Right renal cortex interstitium (tissue), 3 donors: Measurements from ENCODE around the gene THBS3. TPM values are rescaled to one million over a fixed set of nuclear protein-coding genes. Genes with fewer than 3 reads are reported as not detected.
"Not testable (repeated sequence)": the region's sequence is repeated elsewhere in the genome, so short reads cannot be mapped to it uniquely, and the experiment has no call there.

Experiments used
- DNase-seq, 3 donors: peaks; one replicate each; pipeline ENCODE4 v3.0.0-alpha.2; 2013; ENCODE audit warnings: low read depth in 3 of 3, low spot score in 2 of 3
- polyA plus RNA-seq, 3 donors: library from polyadenylated mRNA; unstranded; fragments of 120-200 nt; gene quantifications; one replicate each; pipeline ENCODE4 v1.2.1, GENCODE V29; 2013; ENCODE audit not compliant: insufficient read length in 3 of 3

THBS3 gene
- polyA plus RNA-seq, 3 donors: 29.3 to 34.9 (median 31.9) TPM

GRCh38 chr1:155163785-155164184, 43.9 kb downstream of the THBS3 start:
- not testable (repeated sequence) for DNase-seq

GRCh38 chr1:155162631-155163030, 45.1 kb downstream of the THBS3 start:
- not testable (repeated sequence) for DNase-seq

- no peak for DNase-seq
These were observed 47.6 kb downstream of the THBS3 start for GRCh38 chr1:155160128-155160527.

- DNase-seq: no peak
These were observed 48.7 kb downstream of the THBS3 start for GRCh38 chr1:155158991-155159390.

DNA sequence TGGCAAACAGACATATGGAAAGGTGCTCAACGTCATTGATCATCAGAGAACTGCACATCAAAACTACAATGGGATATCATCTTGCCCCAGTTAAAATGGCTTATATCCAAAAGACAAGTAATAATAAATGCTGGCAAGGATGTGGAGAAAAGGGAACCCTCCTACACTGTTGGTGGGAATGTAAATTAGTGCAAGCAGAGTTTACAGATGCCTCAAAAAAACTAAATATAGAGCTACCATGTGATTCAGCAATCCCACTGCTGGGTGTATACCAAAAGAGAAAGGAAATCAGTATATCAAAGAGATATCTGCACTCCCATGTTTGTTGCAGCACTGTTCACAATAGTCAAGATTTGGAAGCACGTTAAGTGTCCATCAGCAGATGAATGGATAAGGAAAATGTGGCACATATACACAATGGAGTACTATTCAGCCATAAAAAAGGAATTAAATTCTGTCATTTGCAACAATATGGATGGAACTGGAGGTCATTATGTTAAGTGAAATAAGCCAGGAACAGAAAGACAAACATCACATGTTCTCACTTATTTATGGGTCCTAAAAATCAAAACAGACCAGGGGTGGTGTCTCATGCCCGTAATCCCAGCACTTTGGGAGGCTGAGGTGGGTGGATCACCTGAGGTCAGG, 51.6 kb downstream of the THBS3 start:
- DNase-seq: not testable (repeated sequence)

Other genes starting within 250 kb of the THBS3 start
- 10 to 100 TPM; 41.8 to 46.5 (median 42.6) TPM for gene PYGO2, start 246.1 kb downstream of the THBS3 start, polyA plus RNA-seq
- gene SHC1, start 237.2 kb downstream of the THBS3 start, polyA plus RNA-seq: 10 to 100 TPM; 74.7 to 82.3 (median 76.1) TPM
- gene CKS1B, start 233.2 kb downstream of the THBS3 start, polyA plus RNA-seq: 100 to 1,000 TPM; 102 to 114 (median 104) TPM
- 10 to 100 TPM; 28.1 to 30.7 (median 29.0) TPM for gene FLAD1, start 224.6 kb downstream of the THBS3 start, polyA plus RNA-seq
- not detected for gene LENEP, start 214.3 kb downstream of the THBS3 start, polyA plus RNA-seq
- 10 to 100 TPM in 2 of 3 donors, 1 to 10 TPM in 1; 10.0 to 13.8 (median 11.5) TPM for gene ZBTB7B, start 205.1 kb downstream of the THBS3 start, polyA plus RNA-seq
- gene DCST2, start 174.1 kb downstream of the THBS3 start, polyA plus RNA-seq: 1 to 10 TPM in 2 of 3 donors, under 1 TPM in 1; 0.85 to 1.3 (median 1.3) TPM
- gene DCST1, start 174.1 kb downstream of the THBS3 start, polyA plus RNA-seq: under 1 TPM; 0.21 to 0.29 (median 0.28) TPM
- 10 to 100 TPM; 36.5 to 37.6 (median 36.8) TPM for gene ADAM15, start 156.6 kb downstream of the THBS3 start, polyA plus RNA-seq
- gene EFNA4, start 144.2 kb downstream of the THBS3 start, polyA plus RNA-seq: 10 to 100 TPM; 18.0 to 20.3 (median 18.5) TPM
- 1 to 10 TPM; 4.8 to 6.5 (median 6.1) TPM for gene EFNA3, start 129.1 kb downstream of the THBS3 start, polyA plus RNA-seq
- gene EFNA1, start 80.0 kb downstream of the THBS3 start, polyA plus RNA-seq: 10 to 100 TPM; 68.2 to 78.3 (median 74.4) TPM
- gene SLC50A1, start 72.0 kb downstream of the THBS3 start, polyA plus RNA-seq: 10 to 100 TPM; 52.9 to 57.0 (median 55.8) TPM
- 10 to 100 TPM; 26.4 to 36.9 (median 33.0) TPM for gene DPM3, start 67.4 kb downstream of the THBS3 start, polyA plus RNA-seq
- 100 to 1,000 TPM; 140 to 153 (median 152) TPM for gene KRTCAP2, start 34.6 kb downstream of the THBS3 start, polyA plus RNA-seq
- gene TRIM46, start 34.0 kb downstream of the THBS3 start, polyA plus RNA-seq: 1 to 10 TPM; 2.4 to 2.9 (median 2.9) TPM
- 10 to 100 TPM; 40.0 to 44.2 (median 42.2) TPM for gene MTX1, start 798 bp upstream of the THBS3 start, polyA plus RNA-seq
- gene ENTREP3, start 47.6 kb upstream of the THBS3 start, polyA plus RNA-seq: 10 to 100 TPM; 18.0 to 21.5 (median 19.3) TPM
- 10 to 100 TPM; 52.3 to 59.5 (median 54.7) TPM for gene SCAMP3, start 54.5 kb upstream of the THBS3 start, polyA plus RNA-seq
- gene CLK2, start 65.6 kb upstream of the THBS3 start, polyA plus RNA-seq: 10 to 100 TPM; 61.3 to 68.7 (median 64.7) TPM
- 1 to 10 TPM; 6.8 to 9.3 (median 9.0) TPM for gene HCN3, start 69.6 kb upstream of the THBS3 start, polyA plus RNA-seq
- gene PKLR, start 93.5 kb upstream of the THBS3 start, polyA plus RNA-seq: 1 to 10 TPM; 5.4 to 9.6 (median 9.4) TPM
- 100 to 1,000 TPM; 171 to 181 (median 178) TPM for gene FDPS, start 101.0 kb upstream of the THBS3 start, polyA plus RNA-seq
- gene RUSC1, start 113.0 kb upstream of the THBS3 start, polyA plus RNA-seq: 10 to 100 TPM; 27.7 to 34.0 (median 29.9) TPM